G401.6 (cell line): Measurements from ENCODE around the gene ELK3.

Source experiments
- FAIRE-seq: peaks from 2 replicates; lab custom pipeline; 2012; peaks lifted over from hg19 to GRCh38; lab: Jason Lieb, UNC

Gene ELK3

DNA sequence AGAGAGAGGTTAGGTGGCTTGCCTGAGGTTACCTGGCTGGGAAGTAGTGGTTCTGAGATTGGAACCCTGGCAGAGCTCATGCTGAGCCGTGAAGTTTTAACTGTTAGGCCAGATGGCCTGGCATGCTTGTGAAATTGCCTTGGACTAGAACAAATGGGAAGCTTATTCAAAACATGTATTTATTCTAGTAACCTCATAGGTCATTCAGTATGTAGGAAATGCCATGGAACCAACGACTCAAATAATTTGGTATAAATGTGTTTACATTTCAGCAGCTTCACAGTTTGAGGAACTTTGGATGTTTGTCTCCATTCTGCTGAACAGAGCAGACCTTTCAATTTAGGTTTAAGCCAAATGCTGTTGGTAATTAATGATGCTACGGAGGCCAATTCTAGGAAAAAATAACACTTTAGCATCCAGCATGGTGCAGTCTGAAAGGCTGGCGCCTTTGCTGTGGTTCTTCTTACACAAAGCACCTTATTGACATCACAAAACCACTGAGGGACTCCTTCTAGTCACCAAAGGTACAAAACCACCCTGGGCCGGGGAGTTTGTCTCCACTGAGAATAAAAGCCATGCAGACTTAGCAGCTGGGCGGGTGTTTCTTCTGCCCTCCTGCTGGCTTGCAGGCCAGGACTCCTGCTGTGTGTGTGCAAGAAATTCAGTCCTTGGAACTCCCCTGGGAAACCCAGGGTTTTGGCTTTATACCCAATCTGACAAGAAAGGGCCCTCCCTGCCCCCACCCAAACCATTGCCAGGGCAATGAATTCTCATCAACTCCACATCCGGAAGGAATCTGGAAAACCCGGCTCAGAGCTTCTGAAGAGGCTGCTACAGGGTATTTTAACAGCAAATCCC is 64.2 kb downstream of the ELK3 start:
- FAIRE-seq, result no peak

DNA sequence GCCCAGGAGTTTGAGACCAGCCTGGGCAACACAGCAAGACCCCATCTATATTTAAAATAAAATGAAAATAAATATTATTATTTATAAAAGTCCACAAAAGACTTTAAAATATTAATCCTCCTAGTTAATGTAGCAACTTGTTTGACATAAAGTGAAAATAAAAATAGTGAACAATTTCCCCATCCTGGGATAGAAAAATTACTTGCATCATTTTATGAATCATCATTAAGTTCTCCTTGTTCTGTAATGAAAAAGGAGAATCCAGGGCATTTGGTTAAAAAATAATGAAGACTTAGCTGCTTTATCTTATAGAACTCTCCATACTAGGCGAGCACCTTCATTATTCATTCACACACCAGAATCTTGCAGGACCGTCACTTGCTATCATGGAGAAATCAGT is 66.1 kb downstream of the ELK3 start:
- FAIRE-seq, result no peak

DNA sequence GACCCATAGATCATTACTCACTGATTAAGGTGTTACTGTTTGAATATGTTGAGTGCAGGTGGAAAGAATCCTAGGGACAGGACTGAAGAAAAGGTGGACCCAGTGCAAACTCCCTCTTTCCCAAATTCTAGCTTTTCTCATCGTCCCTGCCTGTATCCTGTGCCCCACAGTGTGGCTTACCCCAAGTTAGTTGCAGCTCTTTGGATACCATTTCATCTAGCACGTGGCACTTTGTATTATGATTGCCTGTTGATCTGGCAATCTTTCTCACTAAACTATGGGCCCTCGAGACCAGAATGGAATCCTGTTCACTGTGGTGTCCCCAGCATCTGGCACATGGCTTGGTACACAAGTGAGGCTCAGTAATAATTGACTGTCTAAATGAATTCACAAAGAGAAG is 66.5 kb downstream of the ELK3 start:
- FAIRE-seq, result no peak

DNA sequence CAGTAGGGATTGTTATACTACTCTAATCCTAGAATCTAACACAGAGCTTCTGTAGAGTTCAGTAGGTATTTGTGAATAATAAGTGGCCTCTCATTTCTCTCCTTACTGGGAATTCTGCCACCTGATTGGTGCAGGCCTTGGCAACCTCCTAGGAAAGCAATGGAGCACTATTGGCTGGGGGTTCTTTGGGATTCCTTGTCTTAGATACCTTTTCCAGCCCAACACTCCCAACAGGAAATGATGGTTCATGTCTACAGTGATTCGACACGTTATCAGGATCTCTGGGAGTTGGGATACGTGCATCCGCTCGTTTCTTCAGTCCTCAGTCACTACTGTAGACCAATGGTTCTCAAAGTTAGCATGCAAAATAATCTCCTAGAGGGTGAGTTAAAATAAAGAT is 67.4 kb downstream of the ELK3 start:
- FAIRE-seq, result no peak

DNA sequence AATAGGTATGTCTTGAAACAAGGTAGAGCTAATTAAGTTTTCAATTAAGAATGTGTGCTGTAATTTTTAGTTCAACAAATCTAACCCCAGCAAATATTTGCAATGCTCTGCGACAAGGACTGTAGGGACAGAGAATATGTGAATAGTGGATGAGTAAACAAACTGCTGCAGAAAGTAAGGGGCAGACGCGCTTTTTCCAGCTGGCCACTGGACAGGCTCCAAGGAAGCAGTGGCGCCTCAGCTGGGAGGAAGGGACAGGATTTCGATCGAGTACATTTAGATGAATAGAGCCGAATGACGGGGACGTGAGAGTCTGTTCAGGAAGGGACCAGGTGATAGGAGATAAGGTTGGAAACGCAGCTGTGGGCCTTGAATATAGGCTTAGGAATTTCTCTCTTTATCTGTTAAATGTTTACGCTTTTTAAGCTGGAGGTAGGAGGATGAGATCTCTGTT is 69.3 kb downstream of the ELK3 start:
- no peak for FAIRE-seq

DNA sequence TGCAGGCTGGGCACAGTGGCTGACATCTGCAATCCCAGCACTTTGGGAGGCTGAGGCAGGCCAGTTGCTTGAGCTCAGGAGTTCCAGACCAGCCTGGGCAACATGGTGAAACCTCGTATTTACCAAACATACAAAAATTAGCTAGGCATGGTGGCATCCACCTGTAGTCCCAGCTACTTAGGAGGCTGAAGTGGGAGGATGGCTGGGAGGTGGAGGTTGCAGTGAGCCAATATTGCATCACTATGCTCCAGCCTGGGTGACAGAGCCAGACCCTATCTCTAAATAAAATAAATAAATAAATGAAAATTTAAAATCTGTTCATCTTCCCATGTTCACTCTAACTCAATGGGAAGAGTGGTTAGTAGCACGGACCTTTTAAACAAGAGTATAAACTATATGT is 71.2 kb downstream of the ELK3 start:
- no peak for FAIRE-seq

DNA sequence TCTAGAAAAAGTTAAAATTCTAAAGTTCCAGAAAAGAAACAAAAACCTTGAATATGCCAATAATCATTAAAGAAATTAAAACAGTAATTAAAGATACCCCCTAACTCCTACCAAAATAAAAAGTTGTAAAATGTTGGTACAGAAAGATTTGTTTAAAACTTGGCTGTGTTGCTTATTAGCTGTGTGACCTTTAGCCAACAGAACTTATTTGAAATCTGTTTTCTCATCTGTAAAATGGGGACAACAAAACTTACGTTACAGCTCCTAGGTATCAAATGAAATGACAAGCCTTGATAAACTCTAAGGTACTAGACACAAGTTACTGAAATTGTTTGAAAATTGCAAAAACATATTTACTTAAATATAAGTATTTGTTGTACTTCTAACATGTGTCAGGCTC is 71.7 kb downstream of the ELK3 start:
- FAIRE-seq, result peak; percentile 11

DNA sequence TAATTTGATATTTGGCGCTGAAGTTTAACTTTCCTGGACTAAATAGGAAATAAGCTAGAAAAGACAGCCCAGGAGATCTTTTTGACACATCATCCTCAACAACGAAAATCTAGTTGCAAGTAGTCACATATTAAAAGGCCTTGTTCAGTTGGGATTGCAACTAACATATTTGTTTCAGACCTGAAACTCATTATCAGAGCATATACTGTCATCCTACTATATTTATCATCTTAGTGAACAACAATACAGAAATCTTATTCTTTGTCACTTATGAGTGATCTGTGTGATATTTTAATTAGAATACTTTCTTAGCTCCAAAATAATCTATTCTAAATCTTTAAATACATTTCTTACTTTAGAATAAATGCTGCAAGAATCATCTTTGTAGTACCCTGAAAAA is 72.1 kb downstream of the ELK3 start:
- no peak for FAIRE-seq

DNA sequence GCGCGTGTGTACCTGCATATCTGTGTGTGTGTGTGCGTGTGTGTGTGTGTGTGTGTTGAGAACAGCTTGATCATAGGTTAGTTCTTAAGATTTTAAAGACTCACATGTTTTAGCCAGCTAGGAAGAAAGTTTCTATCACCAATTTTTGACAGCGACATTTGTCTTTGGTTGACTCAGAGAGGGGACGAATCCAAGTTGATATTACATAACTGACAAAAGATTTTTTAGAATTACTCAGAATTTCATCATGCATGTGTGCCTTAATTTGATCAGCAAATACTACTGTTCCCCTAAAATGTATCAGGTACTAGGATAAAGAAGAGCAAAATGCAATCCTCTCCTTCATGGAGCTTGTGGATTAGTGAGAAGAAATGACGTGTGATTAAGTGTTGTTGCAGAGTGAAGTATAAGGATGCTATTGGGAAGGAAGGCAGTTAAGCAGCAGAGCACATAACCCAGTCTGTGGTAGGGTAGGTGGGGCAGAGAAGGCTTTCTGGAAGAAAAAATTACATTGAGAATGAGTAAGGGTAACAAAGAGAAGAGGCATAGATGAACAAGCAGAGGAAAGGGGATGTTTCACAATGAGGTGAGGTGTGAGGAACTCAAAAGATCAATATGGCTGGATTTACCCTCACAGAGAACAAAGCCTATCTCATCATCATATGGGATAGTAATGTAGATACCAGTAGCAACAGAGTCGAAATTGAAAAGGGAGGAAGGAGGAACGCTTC is 77.5 kb downstream of the ELK3 start:
- FAIRE-seq, result no peak

DNA sequence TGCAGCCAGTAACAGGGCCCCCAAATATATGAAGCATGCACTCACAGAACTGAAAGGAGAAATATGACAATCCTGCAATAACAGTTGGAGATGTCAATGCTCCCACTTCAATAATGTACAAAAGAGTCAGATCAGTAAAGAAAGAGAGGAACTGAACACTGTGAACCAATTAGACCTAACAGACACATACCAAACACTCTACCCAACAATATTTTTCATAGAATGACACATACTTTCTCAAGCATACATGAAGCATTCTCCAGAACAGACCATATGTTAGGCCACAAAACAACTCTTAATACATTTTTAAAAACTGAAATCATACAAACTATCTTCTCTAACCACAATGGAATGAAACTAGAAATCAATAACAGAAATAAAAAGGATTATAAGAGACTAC is 80.2 kb downstream of the ELK3 start:
- FAIRE-seq, result no peak

DNA sequence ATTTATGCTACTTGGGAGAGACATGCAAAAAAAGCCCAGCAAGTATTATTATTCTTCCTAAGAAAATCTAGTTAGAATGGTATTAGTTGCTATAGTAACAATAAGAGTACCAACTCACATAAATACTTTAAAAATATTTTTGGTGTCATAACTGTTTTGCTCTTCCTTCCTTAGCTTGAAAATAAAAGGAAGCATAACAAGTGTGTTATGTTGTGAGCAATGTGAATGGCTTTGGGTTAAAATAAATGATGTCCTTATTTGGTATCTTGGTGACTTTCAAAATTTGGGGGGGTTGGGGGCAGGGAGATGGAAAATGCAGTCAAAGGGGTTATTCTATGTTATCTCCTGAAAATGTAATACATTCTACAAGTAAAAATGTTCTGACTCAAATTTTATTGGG is 91.0 kb downstream of the ELK3 start:
- FAIRE-seq, result no peak

DNA sequence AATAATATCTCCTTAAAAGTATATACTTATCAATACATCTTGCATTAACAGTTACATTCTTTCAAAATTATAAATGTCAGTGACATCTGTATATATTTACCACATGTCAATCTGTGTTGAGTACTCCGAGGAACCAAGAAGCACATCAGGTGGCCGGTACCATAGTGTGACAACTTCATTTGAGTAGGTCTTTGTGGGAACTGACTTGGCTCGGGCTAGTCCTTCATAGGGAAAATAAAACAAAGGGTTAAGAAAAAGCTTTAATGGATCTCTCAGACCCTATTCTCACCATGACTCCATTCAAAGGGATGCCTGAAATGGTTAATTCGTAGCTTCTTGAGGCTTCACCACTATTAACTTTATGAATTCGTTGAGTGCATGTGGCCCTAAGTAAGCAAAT is 94.9 kb downstream of the ELK3 start:
- no peak for FAIRE-seq

DNA sequence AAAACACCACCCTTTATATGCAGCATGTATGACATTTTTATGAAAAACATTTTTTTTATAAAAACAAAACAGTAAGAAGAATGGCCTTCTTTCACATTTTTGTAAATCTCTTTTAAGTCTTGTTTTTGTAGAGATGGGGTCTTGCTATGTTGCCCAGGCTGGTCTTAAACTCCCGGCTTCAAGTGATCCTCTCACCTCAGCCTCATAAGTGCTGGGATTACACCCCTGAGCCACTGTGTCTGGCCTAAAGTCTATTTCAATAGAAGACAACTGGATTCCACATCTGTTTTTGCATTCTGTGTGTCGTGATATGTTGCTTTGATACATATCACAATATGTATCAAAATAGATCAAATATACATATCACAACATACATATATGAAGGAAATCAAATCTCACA is 98.9 kb downstream of the ELK3 start:
- no peak for FAIRE-seq

DNA sequence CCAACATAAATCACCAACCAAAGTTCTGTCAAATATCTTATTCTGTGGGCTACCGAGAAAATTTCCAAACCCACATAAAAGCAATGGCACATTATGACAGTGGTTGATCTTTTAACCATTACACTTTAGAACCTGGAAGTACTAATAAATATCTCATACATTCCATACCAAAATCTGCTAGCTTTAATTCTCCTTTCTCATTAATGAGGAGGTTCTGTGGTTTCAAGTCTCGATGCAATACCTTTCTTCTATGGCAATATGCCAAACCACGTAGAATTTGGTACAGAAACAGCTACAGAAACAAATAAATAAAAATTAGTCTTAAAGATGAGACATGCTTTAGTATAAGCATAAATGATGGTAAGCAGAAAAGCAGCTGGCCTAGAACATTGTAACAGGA is 100.7 kb downstream of the ELK3 start:
- no peak for FAIRE-seq

DNA sequence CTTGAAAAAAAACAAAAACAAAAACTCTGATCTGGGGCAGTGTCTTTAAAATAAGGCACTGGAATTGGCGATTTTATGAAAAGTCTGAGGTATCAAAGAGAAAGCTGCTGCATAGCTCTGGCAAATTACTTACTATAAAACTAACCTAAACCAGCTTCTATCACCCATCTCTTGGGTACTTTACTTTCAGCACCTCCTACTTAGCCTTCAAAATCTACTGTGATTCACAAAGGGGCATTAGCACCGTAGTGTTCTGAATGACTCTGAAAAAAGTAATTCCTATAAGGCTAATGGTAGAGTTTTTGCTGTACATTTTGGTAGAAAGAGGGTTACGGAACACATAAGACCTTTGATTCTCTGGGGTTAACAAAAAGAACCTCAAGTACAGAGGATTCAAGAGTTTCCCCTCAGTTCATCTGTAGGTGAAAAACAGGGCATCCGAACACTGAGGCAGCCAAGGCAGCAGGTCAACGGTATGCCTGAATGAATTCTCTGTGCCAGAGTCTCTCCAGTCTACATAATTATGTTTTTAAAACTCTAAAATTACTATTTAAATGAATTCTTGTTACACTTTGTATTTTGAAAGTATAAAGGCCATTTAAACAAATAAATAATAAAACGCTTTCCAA is 101.5 kb downstream of the ELK3 start:
- peak; percentile 58 for FAIRE-seq

DNA sequence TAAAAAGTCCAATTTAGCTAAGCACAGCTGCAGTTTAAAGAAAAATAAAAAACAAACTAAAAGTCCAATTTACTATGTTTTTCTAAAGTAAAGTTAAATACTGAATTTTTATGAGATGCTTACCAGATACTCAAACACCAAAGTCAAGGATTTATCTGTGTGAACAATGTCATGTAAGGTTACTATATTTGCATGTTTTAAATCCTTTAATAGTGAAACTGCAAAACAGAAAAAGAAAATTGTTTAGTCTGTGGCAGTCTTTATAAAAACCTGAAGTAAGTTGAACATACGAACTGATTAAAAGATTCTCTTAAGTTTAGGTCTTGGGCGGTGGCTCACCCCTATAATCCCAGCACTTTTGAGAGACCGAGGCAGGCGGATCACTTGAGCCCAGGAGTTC is 103.3 kb downstream of the ELK3 start:
- no peak for FAIRE-seq

DNA sequence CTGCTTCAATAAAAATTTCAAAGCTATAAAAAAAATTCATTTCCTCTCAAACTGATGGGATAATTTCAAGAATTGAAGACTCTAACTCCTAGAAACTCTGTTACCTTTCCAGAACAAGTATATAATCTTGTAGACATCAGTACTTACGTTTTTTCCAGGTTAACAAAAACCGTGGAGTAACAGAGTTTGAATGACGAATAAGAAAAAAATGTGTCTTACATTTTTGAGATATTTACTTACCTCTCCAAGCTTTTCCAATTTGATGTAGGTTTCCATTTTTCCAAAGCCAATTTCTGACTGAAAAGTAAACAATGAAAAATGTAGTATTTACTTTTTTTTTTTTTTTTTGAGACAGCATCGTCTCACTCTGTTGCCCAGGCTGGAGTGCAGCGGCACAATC is 105.9 kb downstream of the ELK3 start:
- FAIRE-seq, result no peak

DNA sequence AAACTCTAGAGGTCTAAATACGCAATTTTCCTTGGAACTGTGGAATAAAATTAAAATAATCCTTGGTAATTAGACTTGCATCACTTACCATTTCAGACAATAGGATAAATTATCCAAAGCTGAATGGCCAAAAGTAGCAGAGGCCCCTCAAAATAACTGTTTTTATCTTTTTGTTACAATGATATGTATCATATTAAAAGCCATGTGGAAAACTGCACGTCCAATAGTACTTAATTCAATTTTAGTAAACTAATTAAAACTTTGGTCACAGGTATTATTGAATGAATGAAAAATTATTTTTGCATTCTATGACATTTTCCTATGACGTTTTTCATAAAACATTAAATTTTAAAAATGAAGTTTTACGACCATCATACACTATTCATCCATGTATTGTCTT is 107.6 kb downstream of the ELK3 start:
- no peak for FAIRE-seq

DNA sequence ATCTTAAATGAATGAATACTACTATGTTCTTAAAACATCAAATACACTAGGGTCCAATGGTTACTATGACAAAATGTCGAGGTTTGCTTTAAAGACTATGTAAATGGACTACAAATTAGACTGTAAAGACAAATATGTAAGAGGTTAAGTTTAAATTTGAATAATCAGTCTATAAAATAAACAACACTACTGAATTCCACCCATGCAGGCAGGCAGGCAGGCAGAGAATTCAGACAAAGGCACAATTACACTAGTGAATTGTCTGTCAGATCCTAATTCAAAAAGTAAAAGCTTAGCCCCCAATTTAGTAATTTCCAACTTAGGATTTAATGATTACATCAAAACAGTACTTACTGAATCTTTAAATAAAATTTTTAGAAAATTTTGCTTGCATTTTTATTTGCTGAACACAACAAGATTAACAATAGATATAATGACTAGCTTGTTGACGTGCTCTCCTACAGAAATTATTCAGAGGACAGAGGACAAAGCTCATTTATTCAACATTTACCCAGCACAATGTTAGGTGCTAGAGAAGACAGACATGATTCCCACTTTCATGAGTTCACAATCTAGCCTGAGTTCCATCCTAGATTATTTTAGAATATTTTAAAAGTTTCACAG is 108.6 kb downstream of the ELK3 start:
- no peak for FAIRE-seq

DNA sequence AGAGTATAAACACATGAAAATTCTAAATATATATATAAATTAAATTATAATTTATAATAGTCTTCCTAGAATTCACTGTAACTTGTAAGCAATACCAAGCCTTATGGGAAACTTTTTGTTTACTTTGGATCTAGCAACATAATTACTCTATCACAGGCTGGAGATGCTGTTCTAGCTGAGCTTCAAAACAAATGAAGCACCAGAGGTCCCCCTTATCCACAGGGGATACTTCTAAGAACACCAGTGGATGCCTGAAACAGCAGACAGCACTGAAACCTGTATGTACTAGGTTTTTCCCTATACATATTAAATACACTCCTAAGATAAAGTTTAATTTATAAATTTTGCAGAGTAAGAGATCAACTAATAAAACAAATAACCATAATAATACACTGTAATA is 109.5 kb downstream of the ELK3 start:
- no peak for FAIRE-seq

DNA sequence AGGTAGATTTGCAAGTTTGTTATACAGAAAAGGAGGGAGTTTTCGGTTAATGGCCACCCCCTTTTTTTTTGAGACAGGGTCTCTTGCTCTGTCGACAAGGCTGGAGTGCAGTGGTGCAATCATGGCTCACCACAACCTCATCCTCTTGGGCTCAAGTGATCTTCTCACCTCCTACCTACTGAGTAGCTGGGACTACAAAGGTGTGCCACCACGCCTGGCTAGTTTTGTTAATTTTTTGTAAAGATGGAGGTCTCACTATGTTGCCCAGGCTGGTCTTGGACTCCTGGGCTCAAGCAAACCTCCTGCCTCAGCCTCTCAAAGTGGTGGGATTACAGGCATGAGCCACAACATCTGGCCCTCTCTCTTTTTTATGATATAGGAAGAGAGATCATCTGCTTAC is 111.5 kb downstream of the ELK3 start:
- no peak for FAIRE-seq

DNA sequence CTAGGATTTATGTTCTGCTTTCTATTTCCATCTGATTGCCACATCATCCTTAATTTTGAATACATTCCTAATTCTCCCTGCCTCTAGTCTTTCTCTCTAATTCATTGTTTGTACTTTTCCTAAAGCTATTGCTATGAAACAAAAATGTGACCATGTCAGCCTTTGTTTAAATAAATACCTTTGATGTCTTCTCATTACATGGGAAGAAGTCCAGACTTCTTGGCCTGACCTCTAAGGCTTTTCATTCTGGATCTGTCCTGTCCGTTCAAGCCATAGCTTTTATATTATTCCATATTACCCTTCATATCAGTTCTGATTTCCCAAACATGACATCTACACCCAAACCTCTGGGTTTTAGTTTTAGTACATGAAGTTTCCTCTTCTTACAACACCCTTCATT is 114.7 kb downstream of the ELK3 start:
- no peak for FAIRE-seq

DNA sequence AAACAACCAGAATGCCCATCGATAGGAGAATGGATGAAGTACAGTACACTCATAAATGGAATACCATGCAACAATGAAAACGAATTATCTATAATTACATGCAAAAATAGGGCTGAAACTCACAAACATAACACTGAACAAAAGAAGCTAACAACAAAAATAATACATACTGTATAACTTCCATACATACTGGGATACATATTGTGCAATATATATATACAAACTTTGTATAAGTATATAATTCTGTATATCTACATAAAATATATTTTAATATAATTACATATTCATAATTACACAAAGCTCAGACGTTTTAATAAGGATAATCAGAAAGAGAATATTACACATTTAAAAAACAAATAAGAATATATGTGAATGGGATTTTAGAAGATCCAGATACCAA is 115.9 kb downstream of the ELK3 start:
- peak; percentile 79 for FAIRE-seq
